NCI-H524 (cell line): Measurements from ENCODE around the gene RADIL.
A peak's percentile ranks its signal among the peaks of the same experiment; 100 is the strongest.

ENCODE experiments used
- DNase-seq, 2 experiments: peaks; one replicate each; lab custom pipeline; 2025; lab: John Stamatoyannopoulos, UW

RADIL gene

DNA sequence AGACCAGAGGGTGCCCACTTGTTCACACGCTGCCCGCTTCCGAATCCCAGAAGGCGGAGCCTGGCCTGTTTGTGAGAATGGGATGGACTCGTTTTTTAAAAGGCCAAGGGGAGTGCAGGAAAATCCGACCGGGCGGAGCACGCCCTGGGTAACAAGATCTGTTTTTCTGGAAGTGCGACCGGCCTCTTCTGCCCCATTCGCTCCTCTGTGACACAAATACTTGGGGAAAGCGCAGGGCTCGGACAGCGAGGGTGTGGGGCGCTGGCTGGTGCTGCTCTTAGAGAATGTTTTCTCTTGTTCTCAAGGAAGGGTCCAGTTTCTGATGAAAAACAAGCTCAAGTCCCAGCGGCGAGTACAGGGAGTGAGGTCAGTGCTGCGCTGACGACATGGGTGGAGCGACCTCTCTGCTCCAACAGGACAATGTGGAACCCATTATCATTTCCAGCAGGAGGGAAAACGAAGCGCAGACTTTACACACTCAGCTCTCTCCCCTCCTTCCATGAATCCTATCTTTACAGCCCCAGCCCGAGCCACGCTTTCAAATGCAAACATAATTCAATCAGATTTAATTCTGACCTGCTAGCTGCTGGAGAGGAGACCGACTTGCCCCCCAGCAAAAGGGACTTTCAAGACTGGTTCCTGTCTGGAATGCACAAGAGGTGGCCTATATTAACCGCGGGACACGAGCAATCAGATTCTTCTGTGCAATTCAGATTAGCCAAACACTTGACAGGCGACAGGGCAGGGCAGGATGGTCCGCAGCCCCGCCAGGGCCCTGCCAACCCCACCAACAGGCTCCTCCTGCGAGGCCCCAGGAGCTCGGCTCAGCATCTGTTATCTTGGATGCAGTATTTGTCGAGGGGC lies 1.1 kb downstream of the RADIL start:
- DNase-seq, result peak in 1 of 2 experiments; percentile 38

DNA sequence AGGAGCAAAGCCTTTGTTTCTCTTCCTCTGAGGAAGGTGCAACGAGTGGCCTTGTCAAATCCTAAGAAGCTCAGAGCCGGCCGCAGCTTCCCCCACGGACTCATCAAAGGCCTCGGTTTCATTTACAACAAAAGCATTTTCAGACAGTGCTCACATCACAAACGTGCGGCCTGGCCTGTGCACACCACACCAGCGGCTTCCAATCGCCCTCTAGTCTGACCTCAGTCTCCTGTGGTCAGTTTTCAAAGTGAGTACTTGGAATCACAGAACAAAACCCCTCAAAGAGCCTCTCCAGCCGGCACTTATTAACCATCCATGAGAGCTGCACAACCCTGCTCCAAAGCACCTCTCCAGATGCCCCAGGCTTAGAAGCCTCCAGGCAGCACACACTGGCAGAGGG lies 3.3 kb downstream of the RADIL start:
- peak in 1 of 2 experiments; percentile 37 for DNase-seq

DNA sequence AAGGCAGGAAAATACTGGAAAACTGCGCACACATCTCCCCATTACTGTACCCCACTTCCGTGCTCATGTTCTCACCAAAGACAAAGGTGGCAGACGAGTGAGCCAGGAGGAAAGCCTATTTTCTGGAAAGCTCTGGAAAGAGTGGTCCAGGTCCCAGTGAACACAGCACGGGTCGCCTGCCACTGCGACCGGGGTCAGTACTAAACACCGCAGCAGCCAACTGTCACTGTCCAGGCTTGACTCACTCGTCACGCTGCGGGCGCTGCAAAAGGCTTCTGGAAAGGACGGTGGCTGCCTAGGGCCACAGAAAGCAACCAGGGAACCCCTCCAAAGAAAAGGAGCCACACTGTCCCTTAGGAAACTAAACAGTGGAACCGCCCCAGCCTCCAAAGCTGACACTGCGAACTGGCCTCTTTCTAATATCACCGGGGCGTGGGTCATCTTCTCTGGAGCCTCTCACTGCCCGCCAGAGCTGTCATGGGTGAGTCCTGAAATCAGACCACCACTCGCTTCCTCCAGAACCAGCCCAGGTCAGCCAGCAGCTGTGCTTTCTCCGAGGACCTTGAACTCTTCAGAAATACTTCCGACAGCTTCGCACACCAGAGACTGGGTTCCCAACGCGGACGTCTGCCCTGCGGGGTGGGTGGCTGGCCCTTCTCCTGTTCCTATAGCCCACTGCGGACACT lies 4.0 kb downstream of the RADIL start:
- DNase-seq, result no peak

DNA sequence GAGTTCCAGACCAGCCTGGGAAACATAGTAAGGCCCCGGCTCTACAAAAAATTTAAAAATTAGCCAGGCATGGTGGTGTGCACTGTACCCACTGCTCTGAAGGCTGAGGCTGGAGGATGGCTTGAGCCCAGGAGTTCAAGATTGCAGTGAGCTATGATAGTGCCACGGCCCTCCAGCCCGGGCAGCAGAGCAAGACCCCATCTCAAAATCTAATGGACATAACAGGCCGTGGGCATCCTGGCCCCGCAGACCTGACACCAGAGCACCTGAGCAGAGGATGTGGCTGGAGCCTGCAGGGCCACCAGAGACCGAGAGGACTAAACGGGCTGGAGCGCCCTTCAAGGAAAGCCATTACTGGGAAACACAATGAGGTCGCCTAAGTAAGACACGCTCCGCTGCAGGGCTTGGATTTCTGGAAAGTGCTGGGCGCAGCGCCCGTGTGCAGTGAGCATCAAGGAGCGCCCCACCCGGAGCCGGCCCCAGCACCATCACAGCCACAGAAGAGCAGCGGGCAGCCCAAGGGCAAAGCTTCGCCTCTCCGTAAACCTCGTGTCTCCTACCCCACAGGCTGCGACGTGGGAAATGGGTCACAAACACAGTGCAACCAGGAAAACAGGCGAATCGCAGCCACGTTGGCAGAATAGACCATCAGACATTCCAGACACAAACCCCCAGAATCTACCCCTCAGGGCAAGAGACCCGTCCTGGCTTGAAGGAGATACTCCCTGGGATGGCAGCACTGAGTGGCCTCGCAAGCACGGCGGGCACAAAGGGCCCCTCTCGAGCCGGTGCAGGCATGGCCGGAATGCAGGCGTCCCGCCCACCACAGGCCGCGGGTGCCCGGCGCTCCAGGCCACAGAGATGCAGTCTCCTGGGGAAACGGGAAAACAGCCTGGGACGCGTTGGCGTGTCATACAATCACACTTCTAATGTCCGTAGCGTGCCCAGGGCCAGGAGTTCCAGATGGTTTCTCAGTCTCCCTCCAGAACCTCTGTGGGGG lies 4.9 kb downstream of the RADIL start:
- DNase-seq, result no peak

GRCh38 chr7:4876586-4876985 lies 6.9 kb downstream of the RADIL start:
- DNase-seq, result no peak

DNA sequence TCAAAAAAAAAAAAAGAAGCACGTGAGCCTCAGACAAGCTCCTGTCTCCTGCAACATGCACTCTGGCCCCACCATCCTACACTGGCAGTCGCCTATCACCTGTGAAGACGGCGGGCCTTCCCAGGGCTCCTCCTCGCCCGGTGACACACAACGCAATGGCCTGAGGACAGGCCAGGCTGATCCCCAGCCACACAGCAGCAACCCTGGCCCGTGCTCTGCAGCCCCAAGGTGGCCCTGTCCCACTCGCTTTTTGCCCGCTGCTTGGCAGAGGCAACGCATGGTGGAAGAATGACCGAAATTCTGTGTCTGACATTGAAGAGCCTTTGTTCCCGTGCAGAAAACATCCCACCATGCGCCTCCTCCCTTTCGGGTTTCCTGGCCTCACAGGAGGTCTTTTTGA lies 8.1 kb downstream of the RADIL start:
- no peak for DNase-seq

GRCh38 chr7:4873071-4873944 lies 10.2 kb downstream of the RADIL start:
- DNase-seq, result no peak

DNA sequence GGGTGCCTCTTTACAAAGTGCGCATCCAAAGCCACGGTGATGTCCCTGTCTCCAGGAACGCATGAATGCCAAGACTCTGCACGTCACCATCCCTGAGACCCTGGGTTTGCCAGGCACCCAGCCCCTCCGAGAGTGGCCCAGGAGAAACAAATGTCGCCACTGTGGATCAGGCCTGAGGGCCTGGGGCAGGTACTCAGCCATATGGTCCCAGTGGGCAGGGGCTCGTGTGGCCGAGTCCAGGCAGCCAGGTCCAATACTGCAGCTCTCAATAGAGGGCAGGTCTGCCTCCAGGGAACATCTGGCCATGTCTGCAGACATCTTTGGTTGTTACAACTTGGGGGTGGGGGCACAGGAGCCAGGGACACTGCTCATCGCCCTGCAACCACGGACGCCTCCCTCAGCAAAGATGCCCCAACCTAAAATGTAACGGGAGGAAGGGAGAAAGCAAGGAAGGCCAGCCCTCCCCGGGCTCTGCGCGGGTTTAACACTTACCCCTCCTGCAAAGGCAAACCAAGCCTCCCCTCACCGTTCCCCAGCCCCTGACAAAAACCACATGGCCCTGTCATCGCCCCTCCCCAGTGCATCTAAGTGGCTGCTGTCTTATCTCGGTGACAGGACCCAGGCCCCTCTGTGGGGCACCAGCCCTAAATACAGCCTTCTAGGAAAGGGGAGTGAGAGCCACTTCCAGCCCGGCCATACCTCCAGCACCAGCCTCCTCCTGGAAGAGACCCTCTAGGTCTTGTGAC lies 11.4 kb downstream of the RADIL start:
- no peak for DNase-seq

GRCh38 chr7:4871056-4871680 lies 12.3 kb downstream of the RADIL start:
- DNase-seq, result no peak

GRCh38 chr7:4868493-4868892 lies 15.0 kb downstream of the RADIL start:
- DNase-seq, result no peak

GRCh38 chr7:4866528-4867496 lies 16.7 kb downstream of the RADIL start:
- DNase-seq, result no peak

- no peak for DNase-seq
These were observed 21.4 kb downstream of the RADIL start for GRCh38 chr7:4862156-4862555.

DNA sequence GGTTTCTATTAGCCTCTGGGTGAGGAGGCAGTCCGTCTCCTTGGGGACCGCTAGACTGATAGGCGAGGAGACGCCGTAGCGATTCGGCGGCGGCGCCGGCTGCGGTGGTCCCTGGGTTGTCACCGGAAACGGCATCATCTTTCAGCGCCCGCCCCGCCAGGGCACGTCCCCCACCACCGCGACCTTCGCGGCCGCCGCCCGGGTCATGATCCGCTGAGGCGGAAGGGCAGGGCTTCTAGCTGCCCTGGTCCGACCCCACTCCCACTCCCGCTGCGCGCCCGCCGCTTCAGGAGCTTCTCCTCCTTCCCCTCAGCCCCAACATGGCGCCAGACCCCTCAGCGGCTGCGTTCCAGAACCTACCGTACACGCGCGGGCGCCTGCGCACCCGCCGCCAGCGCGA lies 21.8 kb downstream of the RADIL start, which contains the start of gene PAPOLB:
PAPOLB (minus strand) TSS at position 358 of the 400 bp plus-strand sequence; CDS start at position 138, 220 bp downstream.
- DNase-seq, result no peak

GRCh38 chr7:4861227-4861626 lies 22.3 kb downstream of the RADIL start:
- DNase-seq, result no peak

- no peak for DNase-seq
These were observed 26.3 kb downstream of the RADIL start for GRCh38 chr7:4857189-4857588.

DNA sequence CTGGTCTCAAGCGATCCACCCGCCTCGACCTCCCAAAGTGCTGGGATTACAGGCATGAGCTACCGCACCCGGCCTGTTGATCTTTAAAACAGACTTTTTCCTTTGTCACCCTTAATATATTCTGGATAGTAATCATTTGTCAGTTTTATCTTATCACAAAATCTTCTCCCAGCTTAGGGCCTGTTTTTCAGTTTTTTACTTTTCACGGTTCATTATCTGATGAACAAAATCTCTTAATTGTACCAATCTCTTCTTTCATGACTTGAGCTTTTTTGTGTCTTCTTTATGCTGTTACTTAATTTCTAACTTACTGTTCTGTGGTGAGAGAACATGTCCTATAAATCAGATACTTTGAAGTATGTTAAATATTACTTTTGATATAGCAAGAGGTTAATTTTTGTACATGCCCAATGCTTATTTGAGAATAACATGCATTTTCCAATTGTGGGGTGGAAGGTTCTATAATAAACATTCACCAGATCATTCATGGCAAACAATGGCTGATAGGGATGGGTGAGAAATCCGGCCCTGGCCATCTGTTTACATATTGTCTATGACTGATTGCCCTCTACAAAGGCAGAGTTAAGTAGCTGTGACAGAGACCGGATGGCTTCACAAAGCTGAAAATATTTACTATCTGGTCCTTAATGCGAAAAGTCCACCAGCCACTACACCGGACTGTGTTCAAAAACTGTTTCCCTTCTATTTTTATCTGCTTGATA lies 27.0 kb downstream of the RADIL start:
- DNase-seq, result peak; percentile 10 to 73

DNA sequence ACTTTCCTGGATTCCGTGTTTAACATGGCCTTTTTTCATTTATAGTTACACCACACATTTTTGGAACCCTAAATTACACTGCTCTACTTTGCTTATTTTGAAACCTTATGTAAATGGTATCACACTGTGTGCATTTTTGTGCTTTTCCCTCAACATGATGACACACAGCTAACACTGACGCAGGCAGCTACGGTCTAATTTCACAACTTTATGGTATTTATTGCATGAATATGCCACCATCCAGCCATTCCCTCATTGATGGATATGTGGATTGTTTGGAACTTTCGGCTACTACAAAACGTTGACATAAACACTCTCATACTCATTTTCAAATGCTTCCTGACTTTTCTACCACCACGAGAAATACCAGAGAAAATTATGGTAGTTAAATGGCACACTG lies 28.6 kb downstream of the RADIL start:
- DNase-seq, result no peak
